GM12872 (cell line): Measurements from ENCODE around the gene PLXNA4.

Source experiments
- TF ChIP-seq, protein P1 (sequence below): IDR thresholded peaks from 3 replicates; pipeline ENCODE4 v1.5.1; 2011; ENCODE audit warnings: low read depth, mild to moderate bottlenecking, low read length, moderate library complexity; ENCODE audit not compliant: insufficient read depth

The PLXNA4 gene

DNA sequence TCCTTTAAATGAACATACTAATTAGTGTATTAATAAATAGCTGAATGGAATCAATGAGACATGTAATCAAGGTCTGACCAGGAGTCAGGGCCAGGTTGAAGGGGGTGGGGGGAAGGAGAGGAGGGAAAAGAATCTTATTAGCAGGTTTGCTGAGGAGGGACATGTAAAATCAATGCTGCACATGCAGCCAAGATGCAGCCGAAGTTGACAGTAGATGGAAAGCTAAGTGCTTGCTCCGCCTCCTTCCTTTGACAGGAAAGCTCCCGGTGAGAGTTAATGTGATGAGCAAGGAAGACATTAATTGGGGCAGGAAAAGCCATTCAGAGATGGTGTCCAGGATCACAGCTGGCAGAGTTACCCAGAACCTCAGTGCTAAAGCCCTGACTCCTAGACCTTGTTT lies 24.4 kb downstream of the PLXNA4 start:
- TF ChIP-seq, protein P1, sequence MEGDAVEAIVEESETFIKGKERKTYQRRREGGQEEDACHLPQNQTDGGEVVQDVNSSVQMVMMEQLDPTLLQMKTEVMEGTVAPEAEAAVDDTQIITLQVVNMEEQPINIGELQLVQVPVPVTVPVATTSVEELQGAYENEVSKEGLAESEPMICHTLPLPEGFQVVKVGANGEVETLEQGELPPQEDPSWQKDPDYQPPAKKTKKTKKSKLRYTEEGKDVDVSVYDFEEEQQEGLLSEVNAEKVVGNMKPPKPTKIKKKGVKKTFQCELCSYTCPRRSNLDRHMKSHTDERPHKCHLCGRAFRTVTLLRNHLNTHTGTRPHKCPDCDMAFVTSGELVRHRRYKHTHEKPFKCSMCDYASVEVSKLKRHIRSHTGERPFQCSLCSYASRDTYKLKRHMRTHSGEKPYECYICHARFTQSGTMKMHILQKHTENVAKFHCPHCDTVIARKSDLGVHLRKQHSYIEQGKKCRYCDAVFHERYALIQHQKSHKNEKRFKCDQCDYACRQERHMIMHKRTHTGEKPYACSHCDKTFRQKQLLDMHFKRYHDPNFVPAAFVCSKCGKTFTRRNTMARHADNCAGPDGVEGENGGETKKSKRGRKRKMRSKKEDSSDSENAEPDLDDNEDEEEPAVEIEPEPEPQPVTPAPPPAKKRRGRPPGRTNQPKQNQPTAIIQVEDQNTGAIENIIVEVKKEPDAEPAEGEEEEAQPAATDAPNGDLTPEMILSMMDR = no peak

DNA sequence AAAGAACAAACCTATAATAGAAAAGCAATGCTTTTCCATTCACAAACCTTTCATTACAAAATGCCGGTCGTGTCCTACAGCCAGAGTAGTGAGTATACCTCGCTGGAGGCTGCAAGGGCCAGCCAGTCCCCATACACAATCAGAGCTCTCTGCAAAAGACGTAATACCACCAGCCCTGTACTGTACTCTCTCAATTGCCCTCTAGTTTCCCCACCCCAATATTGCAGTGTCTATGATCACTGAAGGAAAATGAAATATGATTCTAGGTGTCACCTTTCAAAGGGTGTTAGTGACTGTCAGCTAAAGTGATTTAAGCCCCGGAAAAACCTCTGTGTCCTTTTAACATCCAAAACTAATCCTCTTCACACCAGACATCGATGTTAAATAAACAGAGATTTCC lies 24.8 kb downstream of the PLXNA4 start:
- TF ChIP-seq, protein P1 = no peak

DNA sequence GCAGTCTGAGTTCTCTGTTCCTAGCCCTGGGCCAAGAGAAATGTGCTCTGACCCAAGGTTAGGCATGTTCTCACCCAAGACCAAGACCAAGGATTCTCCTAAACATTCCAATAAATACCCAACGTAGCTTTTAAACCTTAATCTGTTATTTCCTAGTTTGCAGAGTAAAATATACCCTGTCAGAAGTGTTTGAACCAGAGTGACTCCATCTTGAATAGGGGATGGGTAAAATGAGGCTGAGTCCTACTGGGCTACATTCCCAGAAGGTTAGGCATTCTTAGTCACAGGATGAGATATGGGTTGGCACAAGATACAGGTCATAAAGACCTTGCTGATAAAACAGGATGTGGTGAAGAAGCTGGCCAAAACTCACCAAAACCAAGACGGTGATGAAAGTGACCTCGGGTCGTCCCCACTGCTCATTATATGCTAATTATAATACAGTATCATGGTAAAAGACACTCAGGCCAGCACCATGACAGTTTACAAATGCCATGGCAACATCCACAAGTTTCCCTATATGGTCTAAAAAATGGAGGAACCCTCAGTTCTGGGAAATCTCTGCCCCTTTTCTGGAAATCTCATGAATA lies 27.7 kb downstream of the PLXNA4 start:
- TF ChIP-seq, protein P1 = no peak

DNA sequence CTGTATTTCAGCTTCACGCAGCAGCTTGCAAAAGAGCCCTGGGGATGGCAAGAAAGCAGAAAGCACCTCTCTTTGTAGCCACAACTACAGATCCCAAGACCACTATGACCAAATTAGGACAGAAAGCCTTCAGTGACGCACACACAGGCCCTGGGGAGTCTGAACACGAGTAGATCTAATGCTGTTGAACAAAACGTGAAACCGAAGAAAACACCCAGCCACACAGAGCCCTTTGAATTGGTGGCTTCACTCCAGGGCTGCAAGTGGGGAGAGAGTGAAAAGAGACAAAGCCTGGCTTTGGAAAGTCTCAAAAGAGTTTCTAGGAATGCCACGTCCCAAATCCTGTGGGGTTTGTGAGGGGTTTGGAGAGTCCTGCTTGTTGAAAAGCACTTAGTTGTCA lies 28.4 kb downstream of the PLXNA4 start:
- TF ChIP-seq, protein P1 = no peak

DNA sequence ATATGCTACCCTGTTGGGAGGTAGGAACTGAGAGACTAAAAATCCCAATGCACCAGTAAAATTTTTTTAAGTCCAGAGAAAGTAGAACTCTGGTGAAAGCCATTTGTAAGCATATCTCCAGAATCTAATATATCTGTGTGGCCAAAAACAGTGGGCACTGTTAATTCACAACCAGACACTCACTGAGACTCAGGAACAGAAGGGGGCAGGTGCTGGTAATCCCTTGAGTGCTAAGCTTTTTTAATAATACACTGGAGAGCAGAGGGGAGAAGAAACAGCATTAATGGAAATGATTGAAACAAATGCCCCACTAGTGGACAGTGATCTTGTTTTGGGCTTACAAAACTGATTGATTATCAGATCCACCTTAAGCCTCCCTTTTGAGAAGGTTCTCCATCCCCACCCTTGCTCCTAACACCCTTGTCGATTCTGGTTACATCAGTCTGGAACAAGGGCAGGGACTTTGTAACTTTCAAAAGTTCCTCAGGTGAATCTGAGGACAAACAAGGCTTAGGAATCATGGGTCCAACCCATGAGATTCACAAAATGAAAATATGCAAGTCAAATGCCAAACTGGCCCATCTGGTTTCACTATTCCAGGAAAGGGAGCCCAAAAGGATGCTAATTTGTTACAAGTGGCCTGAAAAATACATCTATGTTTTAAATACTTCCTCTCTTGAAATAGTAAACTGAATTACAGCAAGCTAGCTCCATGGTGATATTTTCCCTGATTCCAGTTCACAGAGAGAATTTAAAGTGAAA lies 29.7 kb downstream of the PLXNA4 start:
- TF ChIP-seq, protein P1 = no peak

DNA sequence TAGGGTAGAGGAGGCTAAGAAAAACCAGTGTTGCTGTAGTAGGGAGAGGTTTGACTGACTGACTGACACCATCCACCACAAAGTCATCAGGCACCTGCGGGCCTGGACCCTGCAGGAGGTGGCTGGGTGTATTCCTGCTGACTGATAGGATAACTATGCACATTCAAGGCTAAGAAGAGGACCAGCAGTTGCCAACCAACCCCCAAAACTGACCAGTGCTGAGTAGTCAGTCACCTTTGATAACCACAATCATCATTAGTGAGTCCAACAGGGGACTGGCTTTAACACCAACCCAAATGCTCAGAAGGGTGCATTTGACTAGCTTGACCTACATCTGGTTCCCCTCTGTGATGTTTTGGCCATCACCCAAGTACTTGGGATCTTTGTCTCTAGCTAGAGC lies 30.5 kb downstream of the PLXNA4 start:
- TF ChIP-seq, protein P1 = no peak

DNA sequence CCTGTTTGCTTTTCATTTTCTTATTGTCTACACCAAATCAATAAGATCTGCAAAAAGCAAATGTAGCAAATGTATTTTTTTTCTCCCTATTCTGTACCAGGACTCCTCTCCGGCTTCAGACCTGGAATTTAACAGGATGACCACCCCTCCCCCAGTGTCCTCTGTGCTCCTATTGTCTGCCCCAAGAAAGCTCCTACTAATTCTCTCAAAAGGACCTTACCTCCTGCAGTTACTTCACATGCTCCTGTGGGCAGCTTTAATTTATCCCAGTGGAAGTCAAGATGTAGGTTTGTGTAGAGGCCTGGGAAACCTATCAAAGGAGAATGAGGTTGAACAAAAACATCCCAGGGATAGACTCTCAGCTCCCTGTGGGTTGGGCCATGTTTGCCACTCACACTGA lies 31.3 kb downstream of the PLXNA4 start:
- TF ChIP-seq, protein P1 = no peak
